Stimulated activated CD4-positive, alpha-beta T cell treated with anti-CD3 and anti-CD28 coated beads, Interleukin-15, amount 100 ng/mL, for 1 hour (primary cell): ENCODE measurements around the gene ANKRD11.
"Not testable (repeated sequence)": the region's sequence is repeated elsewhere in the genome, so short reads cannot be mapped to it uniquely, and the experiment has no call there.

Source experiments
- DNase-seq, 2 donors: peaks; one replicate each; pipeline ENCODE4 v3.0.0-alpha.2; 2020; ENCODE audit warnings: low read depth in 1 of 2, low spot score in 1 of 2

The ANKRD11 gene

GRCh38 chr16:89334050-89334449 lies 156.3 kb downstream of the ANKRD11 start:
- DNase-seq, result no peak

GRCh38 chr16:89333401-89334001 lies 156.9 kb downstream of the ANKRD11 start:
- DNase-seq, result not testable (repeated sequence)

- no peak for DNase-seq
Observed at GRCh38 chr16:89332902-89333245, 157.5 kb downstream of the ANKRD11 start.

GRCh38 chr16:89332243-89332901 lies 158.0 kb downstream of the ANKRD11 start:
- DNase-seq, result no peak

- no peak for DNase-seq
Observed at GRCh38 chr16:89331371-89332109, 158.8 kb downstream of the ANKRD11 start.

- no peak for DNase-seq
Observed at GRCh38 chr16:89330177-89330856, 160.0 kb downstream of the ANKRD11 start.

GRCh38 chr16:89329830-89330176 lies 160.6 kb downstream of the ANKRD11 start:
- DNase-seq, result not testable (repeated sequence)

- DNase-seq, result not testable (repeated sequence)
Observed at GRCh38 chr16:89328412-89329400, 161.7 kb downstream of the ANKRD11 start.

- no peak for DNase-seq
Observed at GRCh38 chr16:89326721-89327120, 163.6 kb downstream of the ANKRD11 start.

GRCh38 chr16:89325861-89326471 lies 164.4 kb downstream of the ANKRD11 start:
- DNase-seq, result no peak

GRCh38 chr16:89324056-89325010 lies 166.0 kb downstream of the ANKRD11 start:
- peak in 1 of 2 donors; percentile 53 for DNase-seq

GRCh38 chr16:89323120-89323960 lies 167.0 kb downstream of the ANKRD11 start:
- DNase-seq, result no peak

GRCh38 chr16:89322321-89323119 lies 167.8 kb downstream of the ANKRD11 start:
- no peak for DNase-seq

- DNase-seq, result no peak
Observed at GRCh38 chr16:89320782-89321501, 169.4 kb downstream of the ANKRD11 start.

GRCh38 chr16:89319886-89320781 lies 170.2 kb downstream of the ANKRD11 start:
- no peak for DNase-seq

GRCh38 chr16:89319631-89319885 lies 170.8 kb downstream of the ANKRD11 start:
- DNase-seq, result no peak
